HEK293 (cell line): ENCODE results near the gene TBC1D17.

Experiments
- CTCF ChIP-seq: fragments of 450-650 bp; formaldehyde crosslinking; IDR thresholded peaks from 2 replicates; pipeline ENCODE4 v1.5.1; 2016; ENCODE audit warnings: missing biosample characterization, missing genetic modification characterization
- KLF7 ChIP-seq: fragments of 450-650 bp; formaldehyde crosslinking; IDR thresholded peaks from 2 replicates; pipeline ENCODE4 v1.5.1; 2016; ENCODE audit warnings: missing biosample characterization, missing genetic modification characterization, borderline replicate concordance
- SP7 ChIP-seq: fragments of 450-650 bp; formaldehyde crosslinking; IDR thresholded peaks from 2 replicates; pipeline ENCODE4 v1.5.1; 2016; ENCODE audit warnings: missing biosample characterization, missing genetic modification characterization
- ZBTB44 ChIP-seq: fragments of 450-650 bp; IDR thresholded peaks from 2 replicates; pipeline ENCODE4 v1.5.1; 2018; ENCODE audit warnings: missing biosample characterization, mild to moderate bottlenecking, missing genetic modification characterization
- ZBTB8A ChIP-seq: fragments of 450-650 bp; formaldehyde crosslinking; IDR thresholded peaks from 2 replicates; pipeline ENCODE4 v1.5.1; 2016; ENCODE audit warnings: missing biosample characterization, missing genetic modification characterization
- ZNF24 ChIP-seq: fragments of 450-650 bp; formaldehyde crosslinking; IDR thresholded peaks from 2 replicates; pipeline ENCODE4 v1.5.1; 2016; ENCODE audit warnings: missing biosample characterization, missing genetic modification characterization
- ZNF501 ChIP-seq: fragments of 450-650 bp; formaldehyde crosslinking; IDR thresholded peaks from 2 replicates; pipeline ENCODE4 v1.5.1; 2016; ENCODE audit warnings: missing biosample characterization, missing genetic modification characterization
- ZNF623 ChIP-seq: fragments of 450-650 bp; formaldehyde crosslinking; IDR thresholded peaks from 2 replicates; pipeline ENCODE4 v1.5.1; 2016; ENCODE audit warnings: missing biosample characterization, missing genetic modification characterization
- ZNF785 ChIP-seq: fragments of 450-650 bp; formaldehyde crosslinking; IDR thresholded peaks from 2 replicates; pipeline ENCODE4 v1.5.1; 2016; ENCODE audit warnings: missing biosample characterization, missing genetic modification characterization

GRCh38 chr19:49882643-49883042 is 5.1 kb downstream of the TBC1D17 start:
- TF ChIP-seq ZNF24 (tag by site-specific recombination): no peak
- no peak for TF ChIP-seq CTCF (tag by site-specific recombination)
- no peak for TF ChIP-seq SP7 (tag by site-specific recombination)
- TF ChIP-seq ZNF623 (tag by site-specific recombination): no peak
- no peak for TF ChIP-seq ZBTB8A
- TF ChIP-seq ZNF501 (tag by site-specific recombination): no peak
- TF ChIP-seq ZNF785 (tag by site-specific recombination): no peak
- TF ChIP-seq KLF7 (tag by site-specific recombination): no peak
- no peak for TF ChIP-seq ZBTB44
